WTC11 (cell line): ENCODE results near the gene SPAAR. TPM values are rescaled to one million over a fixed set of nuclear protein-coding genes. Genes with fewer than 3 reads are reported as not detected.

Experiments
- ATAC-seq: fragments of 200-7000 bp; cut with Tn5 transposase; 2 replicates; pipeline ENCODE4 v1.10.0; 2021; ENCODE audit warnings: mild to moderate bottlenecking, moderate library complexity
- CTCF ChIA-PET: fragments of 300-600 bp; sonication (Branson Sonifier 250); formaldehyde crosslinking; loops from one replicate; lab custom pipeline; 2021; ENCODE audit warnings: antibody characterized with exemption; lab: Charles Lee
- POLR2A ChIA-PET: fragments of 350-600 bp; sonication (Branson Sonifier 250); formaldehyde crosslinking; loops from one replicate; lab custom pipeline; 2021; ENCODE audit warnings: antibody characterized with exemption; lab: Charles Lee
- DNase-seq: peaks from one replicate; pipeline ENCODE4 v3.0.0; 2021; ENCODE audit warnings: low spot score
- H3K27ac Mint-ChIP-seq: 2 replicates; pipeline ENCODE4 v1.8.0; 2021; ENCODE audit warnings: mixed read lengths
- H3K27me3 Mint-ChIP-seq: 2 replicates; pipeline ENCODE4 v1.8.0; 2021; ENCODE audit warnings: low read depth, mild to moderate bottlenecking, moderate library complexity, mixed read lengths
- H3K36me3 Mint-ChIP-seq: 2 replicates; pipeline ENCODE4 v1.8.0; 2021; ENCODE audit warnings: mixed read lengths
- H3K4me1 Mint-ChIP-seq: 2 replicates; pipeline ENCODE4 v1.8.0; 2022; ENCODE audit warnings: mixed read lengths
- H3K4me3 Mint-ChIP-seq: 2 replicates; pipeline ENCODE4 v1.8.0; 2021; ENCODE audit warnings: mild to moderate bottlenecking, moderate library complexity, mixed read lengths
- H3K9me3 Mint-ChIP-seq: 2 replicates; pipeline ENCODE4 v1.8.0; 2021; ENCODE audit warnings: mixed read lengths
- FOXK1 ChIP-seq: sonication (generic); formaldehyde crosslinking; IDR thresholded peaks from 2 replicates; pipeline ENCODE4 v1.8.0; 2022; ENCODE audit warnings: mild to moderate bottlenecking, moderate library complexity, missing genetic modification reagents
- IRF2 ChIP-seq: sonication (generic); formaldehyde crosslinking; IDR thresholded peaks from 2 replicates; pipeline ENCODE4 v1.8.0; 2022; ENCODE audit warnings: low read depth, missing genetic modification reagents, borderline replicate concordance
- NFATC4 ChIP-seq: fragments of 250-450 bp; sonication (Bioruptor Pico); IDR thresholded peaks from 2 replicates; pipeline ENCODE4 v1.9.0; 2021; ENCODE audit warnings: mild to moderate bottlenecking
- NR1H2 ChIP-seq: sonication (generic); formaldehyde crosslinking; IDR thresholded peaks from 2 replicates; pipeline ENCODE4 v1.9.0; 2021; ENCODE audit warnings: mild to moderate bottlenecking, moderate library complexity, missing genetic modification reagents
- NR3C1 ChIP-seq: sonication (generic); formaldehyde crosslinking; conservative IDR thresholded peaks from 2 replicates; pipeline ENCODE4 v1.8.1; 2023; ENCODE audit warnings: low read depth, mild to moderate bottlenecking, missing genetic modification reagents
- total RNA-seq: library from RNA; stranded (reverse); gene quantifications from 3 replicates; pipeline ENCODE4 v1.2.3, GENCODE V29; 2021
- TF ChIP-seq, protein P1 (sequence below): fragments of 250-450 bp; sonication (Bioruptor Pico); IDR thresholded peaks from 2 replicates; pipeline ENCODE4 v1.9.0; 2021; ENCODE audit warnings: mild to moderate bottlenecking
- TF ChIP-seq, protein P2 (sequence below): sonication (generic); formaldehyde crosslinking; conservative IDR thresholded peaks from 2 replicates; pipeline ENCODE4 v1.8.1; 2022; ENCODE audit warnings: mild to moderate bottlenecking, missing genetic modification reagents
- TF ChIP-seq, protein P3 (sequence below): sonication (generic); formaldehyde crosslinking; IDR thresholded peaks from 2 replicates; pipeline ENCODE4 v1.8.0; 2023; ENCODE audit warnings: mild to moderate bottlenecking, missing genetic modification reagents
- TF ChIP-seq, protein P4 (sequence below): sonication (generic); formaldehyde crosslinking; IDR thresholded peaks from 2 replicates; pipeline ENCODE4 v1.8.1; 2023; ENCODE audit warnings: mild to moderate bottlenecking, missing genetic modification reagents
- TF ChIP-seq, protein P5 (sequence below): sonication (generic); formaldehyde crosslinking; IDR thresholded peaks from 2 replicates; pipeline ENCODE4 v1.8.0; 2022; ENCODE audit warnings: mild to moderate bottlenecking, missing genetic modification reagents
- TF ChIP-seq, protein P6 (sequence below): sonication (generic); formaldehyde crosslinking; IDR thresholded peaks from 2 replicates; pipeline ENCODE4 v1.8.0; 2022; ENCODE audit warnings: missing genetic modification reagents
- TF ChIP-seq, protein P7 (sequence below): fragments of 250-450 bp; sonication (Bioruptor Pico); IDR thresholded peaks from 2 replicates; pipeline ENCODE4 v1.9.0; 2021; ENCODE audit warnings: mild to moderate bottlenecking
- TF ChIP-seq, protein P8 (sequence below): sonication (generic); formaldehyde crosslinking; IDR thresholded peaks from 2 replicates; pipeline ENCODE4 v1.8.1; 2023; ENCODE audit warnings: mild to moderate bottlenecking, missing genetic modification reagents, moderate library complexity
- TF ChIP-seq, protein P9 (sequence below): sonication (generic); formaldehyde crosslinking; IDR thresholded peaks from 2 replicates; pipeline ENCODE4 v1.8.1; 2023; ENCODE audit warnings: mild to moderate bottlenecking, moderate library complexity, missing genetic modification reagents

SPAAR gene
- total RNA-seq, 1 experiment from 2014 or later: 0.33 TPM

DNA sequence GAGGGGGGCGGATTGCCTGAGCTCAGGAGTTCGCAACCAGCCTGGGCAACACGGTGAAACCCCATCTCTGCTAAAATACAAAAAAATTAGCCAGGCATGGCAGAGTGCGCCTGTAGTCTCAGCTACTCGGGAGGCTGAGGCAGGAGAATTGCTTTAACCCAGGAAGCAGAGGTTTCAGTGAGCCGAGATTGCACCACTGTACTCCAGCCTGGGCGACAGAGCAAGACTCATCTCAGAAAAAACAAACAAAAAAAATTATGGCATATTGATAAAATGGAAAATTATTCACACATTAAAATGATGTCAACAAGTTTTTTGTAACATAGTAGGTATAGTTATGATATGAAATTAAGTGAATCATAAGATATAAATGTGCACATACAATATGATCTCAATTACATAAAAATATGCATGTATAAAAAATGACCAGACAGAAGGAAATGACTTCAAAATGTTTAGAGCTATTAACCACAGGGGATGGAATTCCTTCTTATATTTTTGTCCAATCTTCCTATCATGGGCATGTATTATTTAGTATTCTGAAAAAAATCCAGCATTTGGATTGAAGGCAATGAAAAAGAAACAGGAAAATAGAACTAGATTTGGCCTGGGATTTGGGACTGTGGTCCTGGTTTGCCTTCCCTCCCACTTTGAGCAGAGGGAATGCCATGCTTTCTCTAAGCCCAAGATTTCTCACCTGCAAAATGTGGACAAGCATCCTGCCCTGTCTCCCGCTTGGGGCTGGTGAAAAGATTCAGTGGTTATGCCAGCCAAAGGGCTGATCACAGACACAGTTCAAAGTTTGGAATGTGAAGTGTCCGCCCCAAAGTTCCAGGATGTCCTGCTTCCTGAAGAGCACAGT is 19.5 kb downstream of the SPAAR start:
- H3K36me3 Mint-ChIP-seq: no peaks in the 10 kb centered on the region
- ChIA-PET POLR2A (no interaction called here), CTCF (interaction anchor here (1.2 to 1.5 kb wide), 2 partner anchors 17 to 46 kb away, joined by 4 to 7 read pairs; no protein-coding TSS in a partner anchor)
- TF ChIP-seq IRF2 (CRISPR knock-in tag) (no peak), NFATC4 (CRISPR knock-in tag) (no peak), NR3C1 (CRISPR knock-in tag) (no peak), NR1H2 (CRISPR knock-in tag) (no peak), FOXK1 (CRISPR knock-in tag) (no peak)
- TF ChIP-seq, protein P1, sequence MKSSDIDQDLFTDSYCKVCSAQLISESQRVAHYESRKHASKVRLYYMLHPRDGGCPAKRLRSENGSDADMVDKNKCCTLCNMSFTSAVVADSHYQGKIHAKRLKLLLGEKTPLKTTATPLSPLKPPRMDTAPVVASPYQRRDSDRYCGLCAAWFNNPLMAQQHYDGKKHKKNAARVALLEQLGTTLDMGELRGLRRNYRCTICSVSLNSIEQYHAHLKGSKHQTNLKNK: no peak
- TF ChIP-seq, protein P2, sequence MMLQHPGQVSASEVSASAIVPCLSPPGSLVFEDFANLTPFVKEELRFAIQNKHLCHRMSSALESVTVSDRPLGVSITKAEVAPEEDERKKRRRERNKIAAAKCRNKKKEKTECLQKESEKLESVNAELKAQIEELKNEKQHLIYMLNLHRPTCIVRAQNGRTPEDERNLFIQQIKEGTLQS (CRISPR knock-in tag): no peak
- TF ChIP-seq, protein P3, sequence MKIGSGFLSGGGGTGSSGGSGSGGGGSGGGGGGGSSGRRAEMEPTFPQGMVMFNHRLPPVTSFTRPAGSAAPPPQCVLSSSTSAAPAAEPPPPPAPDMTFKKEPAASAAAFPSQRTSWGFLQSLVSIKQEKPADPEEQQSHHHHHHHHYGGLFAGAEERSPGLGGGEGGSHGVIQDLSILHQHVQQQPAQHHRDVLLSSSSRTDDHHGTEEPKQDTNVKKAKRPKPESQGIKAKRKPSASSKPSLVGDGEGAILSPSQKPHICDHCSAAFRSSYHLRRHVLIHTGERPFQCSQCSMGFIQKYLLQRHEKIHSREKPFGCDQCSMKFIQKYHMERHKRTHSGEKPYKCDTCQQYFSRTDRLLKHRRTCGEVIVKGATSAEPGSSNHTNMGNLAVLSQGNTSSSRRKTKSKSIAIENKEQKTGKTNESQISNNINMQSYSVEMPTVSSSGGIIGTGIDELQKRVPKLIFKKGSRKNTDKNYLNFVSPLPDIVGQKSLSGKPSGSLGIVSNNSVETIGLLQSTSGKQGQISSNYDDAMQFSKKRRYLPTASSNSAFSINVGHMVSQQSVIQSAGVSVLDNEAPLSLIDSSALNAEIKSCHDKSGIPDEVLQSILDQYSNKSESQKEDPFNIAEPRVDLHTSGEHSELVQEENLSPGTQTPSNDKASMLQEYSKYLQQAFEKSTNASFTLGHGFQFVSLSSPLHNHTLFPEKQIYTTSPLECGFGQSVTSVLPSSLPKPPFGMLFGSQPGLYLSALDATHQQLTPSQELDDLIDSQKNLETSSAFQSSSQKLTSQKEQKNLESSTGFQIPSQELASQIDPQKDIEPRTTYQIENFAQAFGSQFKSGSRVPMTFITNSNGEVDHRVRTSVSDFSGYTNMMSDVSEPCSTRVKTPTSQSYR (CRISPR knock-in tag): no peak
- TF ChIP-seq, protein P4, sequence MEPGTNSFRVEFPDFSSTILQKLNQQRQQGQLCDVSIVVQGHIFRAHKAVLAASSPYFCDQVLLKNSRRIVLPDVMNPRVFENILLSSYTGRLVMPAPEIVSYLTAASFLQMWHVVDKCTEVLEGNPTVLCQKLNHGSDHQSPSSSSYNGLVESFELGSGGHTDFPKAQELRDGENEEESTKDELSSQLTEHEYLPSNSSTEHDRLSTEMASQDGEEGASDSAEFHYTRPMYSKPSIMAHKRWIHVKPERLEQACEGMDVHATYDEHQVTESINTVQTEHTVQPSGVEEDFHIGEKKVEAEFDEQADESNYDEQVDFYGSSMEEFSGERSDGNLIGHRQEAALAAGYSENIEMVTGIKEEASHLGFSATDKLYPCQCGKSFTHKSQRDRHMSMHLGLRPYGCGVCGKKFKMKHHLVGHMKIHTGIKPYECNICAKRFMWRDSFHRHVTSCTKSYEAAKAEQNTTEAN (CRISPR knock-in tag): no peak
- TF ChIP-seq, protein P5, sequence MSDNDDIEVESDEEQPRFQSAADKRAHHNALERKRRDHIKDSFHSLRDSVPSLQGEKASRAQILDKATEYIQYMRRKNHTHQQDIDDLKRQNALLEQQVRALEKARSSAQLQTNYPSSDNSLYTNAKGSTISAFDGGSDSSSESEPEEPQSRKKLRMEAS (CRISPR knock-in tag): no peak
- TF ChIP-seq, protein P6, sequence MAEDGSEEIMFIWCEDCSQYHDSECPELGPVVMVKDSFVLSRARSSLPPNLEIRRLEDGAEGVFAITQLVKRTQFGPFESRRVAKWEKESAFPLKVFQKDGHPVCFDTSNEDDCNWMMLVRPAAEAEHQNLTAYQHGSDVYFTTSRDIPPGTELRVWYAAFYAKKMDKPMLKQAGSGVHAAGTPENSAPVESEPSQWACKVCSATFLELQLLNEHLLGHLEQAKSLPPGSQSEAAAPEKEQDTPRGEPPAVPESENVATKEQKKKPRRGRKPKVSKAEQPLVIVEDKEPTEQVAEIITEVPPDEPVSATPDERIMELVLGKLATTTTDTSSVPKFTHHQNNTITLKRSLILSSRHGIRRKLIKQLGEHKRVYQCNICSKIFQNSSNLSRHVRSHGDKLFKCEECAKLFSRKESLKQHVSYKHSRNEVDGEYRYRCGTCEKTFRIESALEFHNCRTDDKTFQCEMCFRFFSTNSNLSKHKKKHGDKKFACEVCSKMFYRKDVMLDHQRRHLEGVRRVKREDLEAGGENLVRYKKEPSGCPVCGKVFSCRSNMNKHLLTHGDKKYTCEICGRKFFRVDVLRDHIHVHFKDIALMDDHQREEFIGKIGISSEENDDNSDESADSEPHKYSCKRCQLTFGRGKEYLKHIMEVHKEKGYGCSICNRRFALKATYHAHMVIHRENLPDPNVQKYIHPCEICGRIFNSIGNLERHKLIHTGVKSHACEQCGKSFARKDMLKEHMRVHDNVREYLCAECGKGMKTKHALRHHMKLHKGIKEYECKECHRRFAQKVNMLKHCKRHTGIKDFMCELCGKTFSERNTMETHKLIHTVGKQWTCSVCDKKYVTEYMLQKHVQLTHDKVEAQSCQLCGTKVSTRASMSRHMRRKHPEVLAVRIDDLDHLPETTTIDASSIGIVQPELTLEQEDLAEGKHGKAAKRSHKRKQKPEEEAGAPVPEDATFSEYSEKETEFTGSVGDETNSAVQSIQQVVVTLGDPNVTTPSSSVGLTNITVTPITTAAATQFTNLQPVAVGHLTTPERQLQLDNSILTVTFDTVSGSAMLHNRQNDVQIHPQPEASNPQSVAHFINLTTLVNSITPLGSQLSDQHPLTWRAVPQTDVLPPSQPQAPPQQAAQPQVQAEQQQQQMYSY (CRISPR knock-in tag): no peak
- TF ChIP-seq, protein P7, sequence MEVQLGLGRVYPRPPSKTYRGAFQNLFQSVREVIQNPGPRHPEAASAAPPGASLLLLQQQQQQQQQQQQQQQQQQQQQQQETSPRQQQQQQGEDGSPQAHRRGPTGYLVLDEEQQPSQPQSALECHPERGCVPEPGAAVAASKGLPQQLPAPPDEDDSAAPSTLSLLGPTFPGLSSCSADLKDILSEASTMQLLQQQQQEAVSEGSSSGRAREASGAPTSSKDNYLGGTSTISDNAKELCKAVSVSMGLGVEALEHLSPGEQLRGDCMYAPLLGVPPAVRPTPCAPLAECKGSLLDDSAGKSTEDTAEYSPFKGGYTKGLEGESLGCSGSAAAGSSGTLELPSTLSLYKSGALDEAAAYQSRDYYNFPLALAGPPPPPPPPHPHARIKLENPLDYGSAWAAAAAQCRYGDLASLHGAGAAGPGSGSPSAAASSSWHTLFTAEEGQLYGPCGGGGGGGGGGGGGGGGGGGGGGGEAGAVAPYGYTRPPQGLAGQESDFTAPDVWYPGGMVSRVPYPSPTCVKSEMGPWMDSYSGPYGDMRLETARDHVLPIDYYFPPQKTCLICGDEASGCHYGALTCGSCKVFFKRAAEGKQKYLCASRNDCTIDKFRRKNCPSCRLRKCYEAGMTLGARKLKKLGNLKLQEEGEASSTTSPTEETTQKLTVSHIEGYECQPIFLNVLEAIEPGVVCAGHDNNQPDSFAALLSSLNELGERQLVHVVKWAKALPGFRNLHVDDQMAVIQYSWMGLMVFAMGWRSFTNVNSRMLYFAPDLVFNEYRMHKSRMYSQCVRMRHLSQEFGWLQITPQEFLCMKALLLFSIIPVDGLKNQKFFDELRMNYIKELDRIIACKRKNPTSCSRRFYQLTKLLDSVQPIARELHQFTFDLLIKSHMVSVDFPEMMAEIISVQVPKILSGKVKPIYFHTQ: no peak
- TF ChIP-seq, protein P8, sequence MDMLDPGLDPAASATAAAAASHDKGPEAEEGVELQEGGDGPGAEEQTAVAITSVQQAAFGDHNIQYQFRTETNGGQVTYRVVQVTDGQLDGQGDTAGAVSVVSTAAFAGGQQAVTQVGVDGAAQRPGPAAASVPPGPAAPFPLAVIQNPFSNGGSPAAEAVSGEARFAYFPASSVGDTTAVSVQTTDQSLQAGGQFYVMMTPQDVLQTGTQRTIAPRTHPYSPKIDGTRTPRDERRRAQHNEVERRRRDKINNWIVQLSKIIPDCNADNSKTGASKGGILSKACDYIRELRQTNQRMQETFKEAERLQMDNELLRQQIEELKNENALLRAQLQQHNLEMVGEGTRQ (CRISPR knock-in tag): no peak
- TF ChIP-seq, protein P9, sequence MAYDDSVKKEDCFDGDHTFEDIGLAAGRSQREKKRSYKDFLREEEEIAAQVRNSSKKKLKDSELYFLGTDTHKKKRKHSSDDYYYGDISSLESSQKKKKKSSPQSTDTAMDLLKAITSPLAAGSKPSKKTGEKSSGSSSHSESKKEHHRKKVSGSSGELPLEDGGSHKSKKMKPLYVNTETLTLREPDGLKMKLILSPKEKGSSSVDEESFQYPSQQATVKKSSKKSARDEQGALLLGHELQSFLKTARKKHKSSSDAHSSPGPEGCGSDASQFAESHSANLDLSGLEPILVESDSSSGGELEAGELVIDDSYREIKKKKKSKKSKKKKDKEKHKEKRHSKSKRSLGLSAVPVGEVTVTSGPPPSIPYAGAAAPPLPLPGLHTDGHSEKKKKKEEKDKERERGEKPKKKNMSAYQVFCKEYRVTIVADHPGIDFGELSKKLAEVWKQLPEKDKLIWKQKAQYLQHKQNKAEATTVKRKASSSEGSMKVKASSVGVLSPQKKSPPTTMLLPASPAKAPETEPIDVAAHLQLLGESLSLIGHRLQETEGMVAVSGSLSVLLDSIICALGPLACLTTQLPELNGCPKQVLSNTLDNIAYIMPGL: no peak
- DNase-seq (no peak), ATAC-seq (no peak)
- no peak overlapping the region for H3K4me3 Mint-ChIP-seq
- peaks cover 11% of the 10 kb centered on the region; the same call in 1 of the 2 replicates for H3K27me3 Mint-ChIP-seq
- H3K4me1 Mint-ChIP-seq: no peaks in the 10 kb centered on the region
- H3K9me3 Mint-ChIP-seq: no peaks in the 10 kb centered on the region
- no peak overlapping the region for H3K27ac Mint-ChIP-seq
